HG03432 (cell line): ENCODE measurements around the gene SLF2.
"Not testable (repeated sequence)": the region's sequence is repeated elsewhere in the genome, so short reads cannot be mapped to it uniquely, and the experiment has no call there.

Experiments used
- ATAC-seq: cut with Tn5 transposase; IDR thresholded peaks from one replicate; pipeline ENCODE4 v1.9.1; 2021; ENCODE audit warnings: mild to moderate bottlenecking, moderate library complexity; ENCODE audit not compliant: unreplicated experiment

Gene SLF2

GRCh38 chr10:100879741-100880360 lies 32.9 kb upstream of the SLF2 start:
- ATAC-seq = no peak

- no peak for ATAC-seq
Observed at GRCh38 chr10:100881556-100882213, 31.1 kb upstream of the SLF2 start.

- ATAC-seq = no peak
Observed at GRCh38 chr10:100882252-100882651, 30.5 kb upstream of the SLF2 start.

- ATAC-seq = no peak
Observed at GRCh38 chr10:100882671-100883311, 30.0 kb upstream of the SLF2 start.

GRCh38 chr10:100883312-100883821 lies 29.4 kb upstream of the SLF2 start:
- ATAC-seq = no peak

- not testable (repeated sequence) for ATAC-seq
Observed at GRCh38 chr10:100885611-100886010, 27.2 kb upstream of the SLF2 start.

GRCh38 chr10:100886091-100886490 lies 26.7 kb upstream of the SLF2 start:
- no peak for ATAC-seq

- no peak for ATAC-seq
Observed at GRCh38 chr10:100886521-100886920, 26.2 kb upstream of the SLF2 start.

- no peak for ATAC-seq
Observed at GRCh38 chr10:100886963-100887362, 25.8 kb upstream of the SLF2 start.

GRCh38 chr10:100887761-100888296 lies 24.9 kb upstream of the SLF2 start:
- ATAC-seq = no peak

- ATAC-seq = no peak
Observed at GRCh38 chr10:100888957-100889356, 23.8 kb upstream of the SLF2 start.

GRCh38 chr10:100889546-100889945 lies 23.2 kb upstream of the SLF2 start:
- no peak for ATAC-seq

- no peak for ATAC-seq
Observed at GRCh38 chr10:100890141-100890672, 22.6 kb upstream of the SLF2 start.

GRCh38 chr10:100890673-100891317 lies 22.0 kb upstream of the SLF2 start:
- no peak for ATAC-seq

GRCh38 chr10:100894033-100894432 lies 18.7 kb upstream of the SLF2 start:
- no peak for ATAC-seq

GRCh38 chr10:100894589-100895294 lies 18.0 kb upstream of the SLF2 start:
- no peak for ATAC-seq

- ATAC-seq = no peak
Observed at GRCh38 chr10:100895346-100895745, 17.4 kb upstream of the SLF2 start.

GRCh38 chr10:100895896-100896295 lies 16.9 kb upstream of the SLF2 start:
- ATAC-seq = no peak

GRCh38 chr10:100896876-100897461 lies 15.8 kb upstream of the SLF2 start:
- ATAC-seq = no peak

GRCh38 chr10:100897976-100898375 lies 14.8 kb upstream of the SLF2 start:
- no peak for ATAC-seq
